SH-SY5Y (cell line): ENCODE data around the gene CTIF.

Experiments
- GATA2 ChIP-seq: IDR thresholded peaks from 2 replicates; pipeline ENCODE4 v1.6.1; 2011; ENCODE audit warnings: mild to moderate bottlenecking, low read depth, low read length
- GATA3 ChIP-seq: IDR thresholded peaks from 2 replicates; pipeline ENCODE4 v1.6.1; 2011; ENCODE audit warnings: low read depth, mild to moderate bottlenecking, low read length, moderate library complexity

CTIF gene

GRCh38 chr18:48592540-48593171 lies 53.8 kb downstream of the CTIF start:
- no peak for TF ChIP-seq GATA3
- no peak for TF ChIP-seq GATA2

DNA sequence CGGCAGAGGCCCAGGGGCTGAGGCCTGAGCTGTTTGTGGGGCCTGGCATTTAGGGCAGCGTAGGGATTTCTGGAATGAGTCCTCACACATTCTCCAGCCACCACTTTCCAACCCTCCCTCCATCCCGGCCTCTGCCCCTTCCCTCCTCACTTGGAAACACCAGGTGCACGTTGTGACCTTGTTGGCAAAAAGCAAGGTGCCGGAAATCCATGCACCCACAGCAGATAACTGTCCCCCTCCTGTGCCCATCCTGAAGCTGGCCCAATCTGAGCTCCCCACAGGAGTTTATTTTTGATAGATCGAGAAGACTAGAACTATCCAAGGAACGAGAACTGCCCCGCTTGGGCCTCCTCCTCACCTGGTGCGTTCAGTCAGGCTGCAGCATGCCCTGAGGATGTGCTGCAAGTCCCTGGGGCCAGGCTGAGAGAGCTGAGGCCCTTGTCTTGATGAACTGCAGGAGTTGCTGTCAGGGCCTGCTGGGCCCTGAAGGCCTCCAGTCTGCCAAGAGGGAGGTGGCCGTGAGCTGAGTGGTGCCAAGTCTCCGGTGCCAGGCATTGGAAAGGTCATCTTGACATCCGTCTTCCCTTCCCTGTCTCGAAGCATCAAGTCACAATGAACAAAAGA lies 55.8 kb downstream of the CTIF start:
- TF ChIP-seq GATA2 (no peak), GATA3 (no peak)

DNA sequence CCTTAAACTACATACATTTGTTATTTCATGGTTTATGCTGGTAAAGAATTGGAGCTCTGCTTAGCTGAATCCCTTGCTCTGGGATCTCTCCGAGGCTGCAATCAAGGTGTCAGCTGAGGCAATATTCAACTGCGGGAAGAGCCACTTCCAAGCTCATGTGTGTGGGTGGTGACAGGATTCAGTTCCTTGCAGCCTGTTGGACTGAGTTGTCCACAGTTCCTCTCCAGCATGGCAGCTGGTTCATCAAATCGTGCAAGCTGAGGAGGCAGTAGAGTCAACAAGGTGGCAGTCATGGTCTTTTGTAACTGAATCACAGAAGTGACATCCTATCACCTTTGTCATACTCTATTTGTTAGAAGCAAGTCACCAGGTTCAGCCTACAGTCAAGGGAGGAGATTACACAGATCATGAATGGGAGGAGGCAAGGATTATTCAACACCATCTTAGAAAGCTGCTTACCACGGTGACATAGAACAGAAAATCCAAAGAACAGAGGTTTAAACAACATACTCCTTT lies 56.9 kb downstream of the CTIF start:
- TF ChIP-seq GATA2 (no peak), GATA3 (no peak)

DNA sequence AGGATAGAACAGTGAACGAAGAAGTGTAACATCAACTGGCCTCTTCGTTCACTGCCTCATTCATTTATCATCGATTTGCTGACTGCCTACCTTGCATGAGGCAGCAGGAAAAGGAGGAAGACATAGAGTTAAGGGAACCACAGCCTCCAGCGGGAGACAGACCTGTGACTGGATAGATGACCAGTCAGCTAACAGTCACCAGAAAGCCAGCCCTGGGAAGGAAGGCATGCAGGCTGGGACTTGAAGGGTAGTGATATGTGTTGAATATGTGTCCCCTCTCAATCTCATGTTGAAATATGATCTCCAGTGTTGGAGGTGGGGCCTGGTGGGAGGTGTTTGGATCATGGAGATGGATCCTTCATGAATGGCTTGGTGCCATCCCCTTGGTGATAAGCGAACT lies 58.3 kb downstream of the CTIF start:
- TF ChIP-seq GATA2 (no peak), GATA3 (no peak)

DNA sequence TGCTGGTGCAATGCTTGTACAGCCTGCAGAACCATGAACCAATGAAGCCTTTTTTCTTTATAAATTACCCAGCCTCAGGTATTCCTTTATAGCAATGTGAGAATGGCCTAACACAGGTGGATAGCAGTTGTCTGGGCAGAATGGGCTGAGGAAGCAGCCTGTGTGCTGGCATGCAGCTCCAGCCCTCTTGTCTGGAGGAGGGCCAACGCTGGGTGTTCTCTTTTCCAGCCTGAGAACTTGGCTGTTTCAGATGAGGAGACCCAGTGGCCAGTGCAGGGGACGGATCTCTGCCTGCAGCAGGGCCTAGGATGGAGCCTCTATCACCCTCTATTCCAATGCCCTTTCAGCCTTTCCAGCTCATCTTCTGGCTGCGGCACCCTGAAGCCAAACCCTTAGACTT lies 58.8 kb downstream of the CTIF start:
- no peak for TF ChIP-seq GATA3
- TF ChIP-seq GATA2 = no peak

GRCh38 chr18:48599391-48599790 lies 60.6 kb downstream of the CTIF start:
- TF ChIP-seq GATA2 = no peak
- no peak for TF ChIP-seq GATA3

GRCh38 chr18:48600046-48600445 lies 61.2 kb downstream of the CTIF start:
- TF ChIP-seq GATA3 (no peak), GATA2 (no peak)

GRCh38 chr18:48600456-48601090 lies 61.7 kb downstream of the CTIF start:
- no peak for TF ChIP-seq GATA3
- TF ChIP-seq GATA2 = no peak

- TF ChIP-seq GATA3 (no peak), GATA2 (no peak)
These were observed 62.5 kb downstream of the CTIF start for GRCh38 chr18:48601343-48601742.

DNA sequence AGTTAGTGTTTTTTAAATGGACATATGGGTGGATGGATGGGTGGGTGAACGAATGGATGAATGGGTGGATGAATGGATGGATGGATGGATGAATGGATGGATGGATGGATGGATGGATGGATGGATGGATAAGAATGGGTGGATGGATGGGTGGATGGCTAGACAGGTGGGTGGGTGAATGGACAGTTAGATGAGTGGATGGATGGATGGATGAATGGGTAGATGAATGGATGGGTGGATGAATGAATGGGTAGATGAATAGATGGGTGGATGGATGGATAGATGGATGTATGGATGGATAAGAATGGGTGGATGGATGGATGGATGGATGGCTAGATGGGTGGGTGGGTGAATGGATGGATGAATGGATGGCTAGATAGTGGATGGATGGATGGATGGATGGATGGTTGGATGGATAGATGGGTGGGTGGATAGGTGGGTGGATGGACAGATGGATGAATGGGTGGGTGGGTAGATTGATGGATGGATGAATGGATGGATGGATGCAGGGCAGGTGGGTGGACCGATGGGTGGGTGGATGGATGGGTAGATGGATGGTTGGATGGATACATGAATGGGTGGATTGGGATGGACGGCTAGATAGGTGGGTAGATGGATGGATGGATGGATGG lies 64.0 kb downstream of the CTIF start:
- TF ChIP-seq GATA2 = no peak
- no peak for TF ChIP-seq GATA3

DNA sequence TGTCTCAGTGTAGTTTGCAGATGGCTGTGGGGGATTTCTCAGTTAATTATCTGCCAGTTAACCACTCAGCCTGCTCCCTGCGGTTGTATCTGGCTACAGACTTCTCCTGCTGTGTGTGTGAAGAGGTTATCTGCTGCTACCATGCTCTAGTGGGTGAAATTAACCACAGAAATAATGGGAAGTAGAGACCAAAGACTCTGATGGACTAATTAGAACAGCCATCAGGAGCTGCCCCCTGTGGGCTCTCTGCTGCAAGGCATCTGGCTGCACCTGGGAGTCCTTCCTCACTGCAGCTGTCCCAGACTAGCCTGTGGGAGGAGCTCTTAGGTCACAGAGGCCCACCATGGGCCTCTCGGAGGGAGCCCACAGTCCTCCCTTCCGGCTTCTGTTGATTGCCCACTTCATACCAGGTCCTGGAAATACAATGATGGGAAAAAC lies 66.6 kb downstream of the CTIF start:
- no peak for TF ChIP-seq GATA3
- TF ChIP-seq GATA2 = no peak

GRCh38 chr18:48607056-48607984 lies 68.5 kb downstream of the CTIF start:
- TF ChIP-seq GATA3 (no peak), GATA2 (no peak)

DNA sequence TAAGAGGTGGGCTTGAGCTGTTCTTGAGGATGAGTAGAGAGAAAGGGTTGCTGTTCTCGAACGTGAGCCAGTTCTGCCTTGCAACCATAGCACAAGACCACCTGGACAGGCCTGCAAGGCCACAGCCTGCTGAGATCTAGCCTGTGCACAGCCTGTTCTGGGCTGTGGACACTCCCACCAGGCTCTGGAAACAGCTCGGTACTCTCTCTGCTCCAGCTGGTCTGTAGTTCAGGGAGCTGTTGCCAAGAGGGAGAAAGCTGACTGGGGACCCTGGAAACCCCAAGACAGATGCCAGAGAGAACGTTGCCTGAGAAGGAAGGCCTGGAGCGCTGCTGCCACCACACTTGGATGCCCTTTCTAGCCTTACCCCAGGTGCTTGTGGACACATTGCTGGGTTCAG lies 69.8 kb downstream of the CTIF start:
- TF ChIP-seq GATA2 (no peak), GATA3 (no peak)

GRCh38 chr18:48609114-48609513 lies 70.3 kb downstream of the CTIF start:
- no peak for TF ChIP-seq GATA3
- TF ChIP-seq GATA2 = no peak
